Measurements from ENCODE around the gene CDR2. TPM values are rescaled to one million over a fixed set of nuclear protein-coding genes. Genes with fewer than 3 reads are reported as not detected.

CDR2 gene
- total and polyA plus RNA-seq, 12 donors = 11.3 to 31.2 (median 17.7) TPM

GRCh38 chr16:22325598-22326368, 48.6 kb downstream of the CDR2 start:
- intact Hi-C loops (cut with DNase I) = loop anchor here in 1 of 2 donors (10.0 kb wide), 1 partner anchor 1171 kb away; the partner anchor contains the start of genes DNAH3 and LDAF1
- TF ChIP-seq CTCF (IDR thresholded peaks at IDR 0.05) (no peak), POLR2A (IDR thresholded peaks at IDR 0.05) (no peak)
- Histone ChIP-seq H3K9me3 (replicated peaks in 1 of 3) (no peaks in the 10 kb centered on the region), H3K27me3 (no peaks in the 10 kb centered on the region), H3K27ac (no peak overlapping the region), H3K4me3 (no peak overlapping the region), H3K4me1 (replicated peaks in 1 of 2) (peaks cover 9 to 17% of the 10 kb centered on the region in 2 donors), H3K36me3 (replicated peaks in 1 of 2) (peaks cover 0 to 58% of the 10 kb centered on the region in 2 donors)
- DNase-seq = peak in 1 of 7 donors; percentile 48
- 95 to 100% (median 97%) methylated on average over 22 to 46 of the region's 46 CpGs for WGBS, 4 donors

GRCh38 chr16:22324787-22325597, 49.4 kb downstream of the CDR2 start:
- Histone ChIP-seq H3K4me1 (replicated peaks in 1 of 2) (peaks cover 9 to 17% of the 10 kb centered on the region in 2 donors), H3K4me3 (no peak overlapping the region), H3K27ac (no peak overlapping the region), H3K36me3 (replicated peaks in 1 of 2) (peaks cover 0 to 66% of the 10 kb centered on the region in 2 donors), H3K27me3 (no peaks in the 10 kb centered on the region), H3K9me3 (replicated peaks in 1 of 3) (no peaks in the 10 kb centered on the region)
- intact Hi-C loops (cut with DNase I) = loop anchor here in 1 of 2 donors (10.0 kb wide), 1 partner anchor 1170 kb away; the partner anchor contains the start of genes DNAH3 and LDAF1
- no peak for TF ChIP-seq CTCF (IDR thresholded peaks at IDR 0.05)
- no peak for TF ChIP-seq POLR2A (IDR thresholded peaks at IDR 0.05)
- WGBS, 4 donors = 84 to 93% (median 90%) methylated on average over 17 to 19 of the region's 19 CpGs
- DNase-seq = peak in 1 of 7 donors; percentile 43

- Histone ChIP-seq H3K27me3 (no peaks in the 10 kb centered on the region), H3K4me3 (no peak overlapping the region), H3K36me3 (replicated peaks in 1 of 2) (peaks cover 0 to 70% of the 10 kb centered on the region in 2 donors), H3K27ac (no peak overlapping the region), H3K9me3 (replicated peaks in 1 of 3) (no peaks in the 10 kb centered on the region), H3K4me1 (replicated peaks in 1 of 2) (peaks cover 9 to 17% of the 10 kb centered on the region in 2 donors)
- no peak for TF ChIP-seq CTCF (IDR thresholded peaks at IDR 0.05)
- TF ChIP-seq POLR2A (IDR thresholded peaks at IDR 0.05) = no peak
- WGBS, 4 donors = 89 to 94% (median 92%) methylated on average over 14 to 24 of the region's 24 CpGs
- DNase-seq = peak in 1 of 7 donors; percentile 48
- intact Hi-C loops (cut with DNase I) = loop anchor here in 1 of 2 donors (10.0 kb wide), 1 partner anchor 1169 kb away; the partner anchor contains the start of genes DNAH3 and LDAF1
Measured at GRCh38 chr16:22323959-22324786, 50.2 kb downstream of the CDR2 start.

Data from adrenal gland (tissue), 12 donors.